Upper lobe of left lung (tissue), 6 donors: ENCODE measurements around the gene ABCB11. TPM values are rescaled to one million over a fixed set of nuclear protein-coding genes. Genes with fewer than 3 reads are reported as not detected.

ENCODE experiments used
- ATAC-seq, 2 donors: fragments of 200-7000 bp; cut with Tn5 transposase; one replicate each; pipeline ENCODE4 v1.9.1; 2022; ENCODE audit warnings: mild to moderate bottlenecking in 2 of 2, moderate library complexity in 2 of 2; ENCODE audit not compliant: low FRiP score in 2 of 2
- DNase-seq, 2 donors: peaks; one replicate each; pipeline ENCODE4 v3.0.0-alpha.2; 2019 to 2020
- H3K27ac ChIP-seq, 4 donors: fragments of 200-600 bp; sonication (generic); one replicate each; pipeline ENCODE4 v1.5.1; 2016 to 2019
- H3K27me3 ChIP-seq, 4 donors: fragments of 200-600 bp; sonication (generic); one replicate each; pipeline ENCODE4 v1.5.1; 2017 to 2019
- H3K36me3 ChIP-seq, 4 donors: fragments of 200-600 bp; sonication (generic); one replicate each; pipeline ENCODE4 v1.5.1; 2016 to 2019
- H3K4me1 ChIP-seq, 4 donors: fragments of 200-600 bp; sonication (generic); one replicate each; pipeline ENCODE4 v1.5.1; 2018 to 2019
- H3K4me3 ChIP-seq, 4 donors: fragments of 200-600 bp; sonication (generic); one replicate each; pipeline ENCODE4 v1.5.1; 2017 to 2019; ENCODE audit warnings: mild to moderate bottlenecking in 2 of 4, moderate library complexity in 1 of 4
- H3K9me3 ChIP-seq, 4 donors: fragments of 200-600 bp; sonication (generic); one replicate each; pipeline ENCODE4 v1.5.1; 2018 to 2019
- CTCF ChIP-seq, 6 experiments: fragments of 450-650 bp in 4 of 6; fragments of 200-600 bp in 2 of 6; sonication (generic) in 2 of 6; IDR thresholded peaks; one replicate each; pipeline ENCODE4 v1.5.1; 2016 to 2019; ENCODE audit warnings: antibody characterized with exemption in 6 of 6
- EP300 ChIP-seq, 4 donors: sonication (generic); formaldehyde crosslinking; IDR thresholded peaks; one replicate each; pipeline ENCODE4 v1.5.1; 2017; ENCODE audit warnings: antibody characterized with exemption in 4 of 4, control low read depth in 2 of 4
- POLR2A ChIP-seq, 4 donors: fragments of 450-650 bp; IDR thresholded peaks; one replicate each; pipeline ENCODE4 v1.5.1; 2016 to 2017; ENCODE audit warnings: antibody characterized with exemption in 4 of 4, mild to moderate bottlenecking in 2 of 4
- POLR2AphosphoS5 ChIP-seq, 2 donors: sonication (generic); formaldehyde crosslinking; IDR thresholded peaks; one replicate each; pipeline ENCODE4 v1.5.1; 2017; ENCODE audit warnings: antibody characterized with exemption in 2 of 2
- WGBS, 2 donors: methylation state at CpG; one replicate each; pipeline ENCODE4 v1.1.5; 2017 to 2018; 5-methylcytosine and 5-hydroxymethylcytosine counted together
- total RNA-seq, 6 donors: library from RNA; depleted of rRNA in 4 of 6; stranded (reverse); fragments of >200 nt in 4 of 6; gene quantifications; one replicate each; pipeline versions ENCODE4 v1.1.0 to v1.2.1, GENCODE V29; 2016 to 2021
- donor health status: DM: no; HTN: no; CAD: no; lungs with moderate emphysema.
- donor health status: DM: no; HTN: yes; CAD: no; lungs with severe emphysema.

ABCB11 gene
- total RNA-seq, 6 donors from 2014 or later: 0.03 to 3.6 TPM; not detected in 4

DNA sequence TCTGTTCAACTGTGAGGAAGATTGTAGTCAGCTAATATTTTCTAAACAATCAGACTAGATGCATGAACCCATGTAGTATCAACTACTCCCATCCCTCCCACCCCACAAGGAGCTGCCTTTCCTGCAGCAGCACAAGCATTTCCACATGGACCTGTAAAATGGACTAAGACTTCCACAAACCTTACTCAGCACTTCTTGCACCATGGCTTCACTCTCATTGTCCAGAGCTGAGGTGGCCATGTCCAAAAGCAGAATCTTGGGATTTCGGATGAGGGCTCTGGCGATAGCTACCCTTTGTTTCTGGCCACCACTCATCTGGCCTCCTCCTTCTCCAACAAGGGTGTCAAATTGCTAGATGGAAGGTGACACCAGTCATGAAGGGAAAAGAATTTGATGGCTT, 61.3 kb downstream of the ABCB11 start:
- H3K27ac ChIP-seq: no peak overlapping the region
- WGBS, 2 donors: 84 to 94% methylated on average over 2 of the region's 2 CpGs
- no peaks in the 10 kb centered on the region for H3K4me1 ChIP-seq
- no peak for TF ChIP-seq POLR2A (IDR thresholded peaks at IDR 0.05)
- TF ChIP-seq POLR2AphosphoS5 (IDR thresholded peaks at IDR 0.05): no peak
- no peak for TF ChIP-seq CTCF (IDR thresholded peaks at IDR 0.05)
- no peak for TF ChIP-seq EP300 (IDR thresholded peaks at IDR 0.05)
- ATAC-seq: no peak
- no peaks in the 10 kb centered on the region for H3K27me3 ChIP-seq
- no peaks in the 10 kb centered on the region for H3K9me3 ChIP-seq
- no peak for DNase-seq
- H3K36me3 ChIP-seq: no peaks in the 10 kb centered on the region
- H3K4me3 ChIP-seq: no peak overlapping the region

DNA sequence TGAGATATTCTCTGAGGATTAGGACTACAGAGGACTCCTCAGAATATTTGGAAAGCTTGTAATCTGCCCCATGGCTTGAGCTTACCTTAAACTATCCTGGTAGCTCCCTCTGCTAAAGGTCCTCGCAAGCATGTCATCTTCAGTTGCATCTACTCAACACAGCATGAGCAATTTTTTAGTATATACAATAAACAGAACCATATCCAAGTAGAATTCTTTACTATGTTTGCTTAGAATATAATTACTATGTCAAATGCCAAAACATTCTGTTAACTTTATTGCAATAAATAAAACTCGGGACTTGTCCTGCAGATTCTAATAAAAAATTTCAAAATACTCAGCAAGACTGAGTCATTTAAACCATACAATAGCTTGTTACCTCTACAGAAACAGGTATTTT, 62.8 kb downstream of the ABCB11 start:
- DNase-seq: no peak
- Histone ChIP-seq H3K27me3 (no peaks in the 10 kb centered on the region), H3K4me3 (no peak overlapping the region), H3K36me3 (no peaks in the 10 kb centered on the region), H3K27ac (no peak overlapping the region), H3K4me1 (no peaks in the 10 kb centered on the region), H3K9me3 (no peaks in the 10 kb centered on the region)
- TF ChIP-seq CTCF (IDR thresholded peaks at IDR 0.05): no peak
- no peak for TF ChIP-seq POLR2A (IDR thresholded peaks at IDR 0.05)
- ATAC-seq: no peak
- 84 to 92% methylated on average over 2 of the region's 2 CpGs for WGBS, 2 donors

- Histone ChIP-seq H3K4me1 (no peaks in the 10 kb centered on the region), H3K27me3 (no peaks in the 10 kb centered on the region), H3K27ac (no peak overlapping the region), H3K9me3 (no peaks in the 10 kb centered on the region), H3K36me3 (no peaks in the 10 kb centered on the region), H3K4me3 (no peak overlapping the region)
- no peak for TF ChIP-seq EP300 (IDR thresholded peaks at IDR 0.05)
- TF ChIP-seq CTCF (IDR thresholded peaks at IDR 0.05): no peak
- no peak for TF ChIP-seq POLR2AphosphoS5 (IDR thresholded peaks at IDR 0.05)
- no peak for TF ChIP-seq POLR2A (IDR thresholded peaks at IDR 0.05)
- ATAC-seq (no peak), DNase-seq (no peak)
- whole genome bisulfite sequencing, 2 donors: 88 to 91% methylated on average over 3 of the region's 3 CpGs
Measured at GRCh38 chr2:168964251-168964807, 66.8 kb downstream of the ABCB11 start.

GRCh38 chr2:168962636-168963035, 68.5 kb downstream of the ABCB11 start:
- no peak for ATAC-seq
- H3K4me1 ChIP-seq: no peaks in the 10 kb centered on the region
- H3K27me3 ChIP-seq: no peaks in the 10 kb centered on the region
- TF ChIP-seq POLR2AphosphoS5 (IDR thresholded peaks at IDR 0.05) (no peak), CTCF (IDR thresholded peaks at IDR 0.05) (no peak), POLR2A (IDR thresholded peaks at IDR 0.05) (no peak), EP300 (IDR thresholded peaks at IDR 0.05) (no peak)
- no peak overlapping the region for H3K27ac ChIP-seq
- no peaks in the 10 kb centered on the region for H3K9me3 ChIP-seq
- H3K4me3 ChIP-seq: no peak overlapping the region
- no peak for DNase-seq
- WGBS, 2 donors: 87 to 91% methylated on average over 1 of the region's 1 CpG
- no peaks in the 10 kb centered on the region for H3K36me3 ChIP-seq

GRCh38 chr2:168961450-168962229, 69.5 kb downstream of the ABCB11 start:
- ATAC-seq (peak; percentile 89 to 93), DNase-seq (peak in 1 of 2 donors; percentile 24)
- Histone ChIP-seq H3K27me3 (no peaks in the 10 kb centered on the region), H3K4me3 (no peak overlapping the region), H3K27ac (no peak overlapping the region), H3K4me1 (no peaks in the 10 kb centered on the region), H3K9me3 (no peaks in the 10 kb centered on the region), H3K36me3 (no peaks in the 10 kb centered on the region)
- TF ChIP-seq EP300 (IDR thresholded peaks at IDR 0.05) (no peak), POLR2AphosphoS5 (IDR thresholded peaks at IDR 0.05) (no peak), CTCF (IDR thresholded peaks at IDR 0.05) (peak; percentile 63 to 90 (median 80)), POLR2A (IDR thresholded peaks at IDR 0.05) (no peak)
- WGBS, 2 donors: 16 to 21% methylated on average over 5 of the region's 5 CpGs
